Caco-2 (cell line): ENCODE data around the gene CDH11. TPM values are rescaled to one million over a fixed set of nuclear protein-coding genes. Genes with fewer than 3 reads are reported as not detected.

ENCODE experiments used
- BruUV-seq: library from RNA; stranded (reverse); fragments of 400-500 nt; replicated peaks from 2 replicates; lab custom pipeline; 2021; lab: Mats Ljungman, UMichigan
- CTCF ChIA-PET: fragments of 300-600 bp; sonication (Branson Sonifier 250); formaldehyde crosslinking; loops from one replicate; lab custom pipeline; 2022; ENCODE audit warnings: antibody characterized with exemption; lab: Charles Lee
- POLR2A ChIA-PET: fragments of 300-600 bp; sonication (Branson Sonifier 250); formaldehyde crosslinking; loops from one replicate; lab custom pipeline; 2022; ENCODE audit warnings: antibody characterized with exemption; lab: Charles Lee
- DNase-seq, 2 experiments: peaks; one replicate each; pipeline versions ENCODE4 v3.0.0 to v3.0.0-alpha.2; 2020 to 2022
- H3K27me3 ChIP-seq: replicated peaks from 2 replicates; pipeline ENCODE4 v1.6.0; 2011; ENCODE audit warnings: low read length; ENCODE audit not compliant: control insufficient read depth, insufficient read depth
- H3K36me3 ChIP-seq: 2 replicates; pipeline ENCODE4 v1.5.1; 2011; ENCODE audit warnings: low read length; ENCODE audit not compliant: control insufficient read depth, insufficient read depth
- H3K4me1 ChIP-seq: fragments of 250-450 bp; sonication (Bioruptor Pico); 2 replicates; pipeline ENCODE4 v1.5.1; 2020; ENCODE audit warnings: mild to moderate bottlenecking
- H3K4me3 ChIP-seq: 2 replicates; pipeline ENCODE4 v1.5.1; 2011; ENCODE audit warnings: low read depth, mild to moderate bottlenecking, control low read depth, low read length
- H3K9me3 ChIP-seq: fragments of 250-450 bp; sonication (Bioruptor Pico); 2 replicates; pipeline ENCODE4 v1.5.1; 2020; ENCODE audit warnings: mild to moderate bottlenecking, moderate library complexity
- H3K27ac Mint-ChIP-seq: one replicate; pipeline ENCODE4 v1.8.0; 2022; ENCODE audit warnings: mixed read lengths; ENCODE audit not compliant: unreplicated experiment
- H3K27me3 Mint-ChIP-seq: one replicate; pipeline ENCODE4 v1.8.0; 2022; ENCODE audit warnings: mixed read lengths; ENCODE audit not compliant: insufficient read depth, unreplicated experiment
- H3K36me3 Mint-ChIP-seq: one replicate; pipeline ENCODE4 v1.8.0; 2022; ENCODE audit warnings: mild to moderate bottlenecking, mixed read lengths; ENCODE audit not compliant: insufficient read depth, unreplicated experiment
- H3K4me1 Mint-ChIP-seq: one replicate; pipeline ENCODE4 v1.8.0; 2022; ENCODE audit warnings: low read depth, mixed read lengths; ENCODE audit not compliant: unreplicated experiment
- H3K4me3 Mint-ChIP-seq: one replicate; pipeline ENCODE4 v1.8.0; 2022; ENCODE audit warnings: mild to moderate bottlenecking, moderate library complexity, mixed read lengths; ENCODE audit not compliant: unreplicated experiment
- H3K9me3 Mint-ChIP-seq: one replicate; pipeline ENCODE4 v1.8.0; 2022; ENCODE audit warnings: mixed read lengths; ENCODE audit not compliant: unreplicated experiment
- intact Hi-C: fragments of 100-400 bp; cut with micrococcal nuclease; formaldehyde crosslinking; loops from one replicate; pipeline ENCODE4 v1.10.0; 2022; ENCODE audit not compliant: unreplicated experiment
- total RNA-seq: library from RNA; stranded (reverse); gene quantifications from 2 replicates; pipeline ENCODE4 v1.2.3, GENCODE V29; 2022
- TF ChIP-seq, protein P1 (sequence below), 2 experiments: fragments of 200-600 bp in 1 of 2; IDR thresholded peaks; 1 replicate in 1 of 2; 2 replicates in 1 of 2; pipeline versions ENCODE4 v1.5.1 to v1.8.0; 2011 to 2022; ENCODE audit warnings: antibody characterized with exemption in 1 of 2, control low read depth in 1 of 2, inconsistent platforms in 1 of 2, low read depth in 1 of 2, low read length in 1 of 2, mild to moderate bottlenecking in 1 of 2, moderate library complexity in 1 of 2; ENCODE audit not compliant: insufficient read depth in 1 of 2, severe bottlenecking in 1 of 2, unreplicated experiment in 1 of 2

The CDH11 gene
- total RNA-seq, 1 experiment from 2014 or later, result not detected

DNA sequence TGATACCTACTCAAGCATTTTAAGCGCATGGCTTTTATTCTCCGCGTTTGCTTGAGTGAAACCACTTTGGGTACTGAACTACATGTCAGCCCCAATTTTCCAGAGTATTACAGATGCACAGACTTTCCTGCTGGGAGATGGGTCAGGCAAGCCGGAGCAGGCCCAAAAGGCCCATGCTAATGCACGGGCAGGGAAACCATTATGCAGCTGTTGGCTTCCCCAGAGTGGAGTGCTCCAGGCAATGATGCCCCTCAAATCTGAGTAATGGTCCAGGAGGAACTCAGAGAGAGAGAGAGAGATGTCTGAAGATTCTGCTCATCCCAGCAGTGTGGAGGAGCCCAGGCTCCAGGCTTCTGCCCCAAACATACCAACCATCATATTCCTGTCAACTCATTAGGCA is 80.2 kb downstream of the CDH11 start:
- Mint-ChIP-seq H3K27ac (no peak overlapping the region), H3K27me3 (peaks cover 2% of the 10 kb centered on the region), H3K9me3 (no peaks in the 10 kb centered on the region), H3K4me3 (no peak overlapping the region), H3K36me3 (no peaks in the 10 kb centered on the region), H3K4me1 (no peaks in the 10 kb centered on the region)
- ChIA-PET CTCF (no interaction called here), POLR2A (no interaction called here)
- Histone ChIP-seq H3K4me1 (no peaks in the 10 kb centered on the region), H3K27me3 (no peaks in the 10 kb centered on the region), H3K36me3 (no peaks in the 10 kb centered on the region), H3K4me3 (no peak overlapping the region), H3K9me3 (no peaks in the 10 kb centered on the region; the same call in 1 of the 2 replicates)
- BruUV-seq, result no TSS peak
- TF ChIP-seq, protein P1, sequence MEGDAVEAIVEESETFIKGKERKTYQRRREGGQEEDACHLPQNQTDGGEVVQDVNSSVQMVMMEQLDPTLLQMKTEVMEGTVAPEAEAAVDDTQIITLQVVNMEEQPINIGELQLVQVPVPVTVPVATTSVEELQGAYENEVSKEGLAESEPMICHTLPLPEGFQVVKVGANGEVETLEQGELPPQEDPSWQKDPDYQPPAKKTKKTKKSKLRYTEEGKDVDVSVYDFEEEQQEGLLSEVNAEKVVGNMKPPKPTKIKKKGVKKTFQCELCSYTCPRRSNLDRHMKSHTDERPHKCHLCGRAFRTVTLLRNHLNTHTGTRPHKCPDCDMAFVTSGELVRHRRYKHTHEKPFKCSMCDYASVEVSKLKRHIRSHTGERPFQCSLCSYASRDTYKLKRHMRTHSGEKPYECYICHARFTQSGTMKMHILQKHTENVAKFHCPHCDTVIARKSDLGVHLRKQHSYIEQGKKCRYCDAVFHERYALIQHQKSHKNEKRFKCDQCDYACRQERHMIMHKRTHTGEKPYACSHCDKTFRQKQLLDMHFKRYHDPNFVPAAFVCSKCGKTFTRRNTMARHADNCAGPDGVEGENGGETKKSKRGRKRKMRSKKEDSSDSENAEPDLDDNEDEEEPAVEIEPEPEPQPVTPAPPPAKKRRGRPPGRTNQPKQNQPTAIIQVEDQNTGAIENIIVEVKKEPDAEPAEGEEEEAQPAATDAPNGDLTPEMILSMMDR (IDR thresholded peaks at IDR 0.05; ENCODE audit: insufficient read depth in 1 of 2, low read depth in 1 of 2, low read length in 1 of 2, severe bottlenecking in 1 of 2, unreplicated experiment in 1 of 2), result no peak
- no peak for DNase-seq
- intact Hi-C loops, result no loop called here

DNA sequence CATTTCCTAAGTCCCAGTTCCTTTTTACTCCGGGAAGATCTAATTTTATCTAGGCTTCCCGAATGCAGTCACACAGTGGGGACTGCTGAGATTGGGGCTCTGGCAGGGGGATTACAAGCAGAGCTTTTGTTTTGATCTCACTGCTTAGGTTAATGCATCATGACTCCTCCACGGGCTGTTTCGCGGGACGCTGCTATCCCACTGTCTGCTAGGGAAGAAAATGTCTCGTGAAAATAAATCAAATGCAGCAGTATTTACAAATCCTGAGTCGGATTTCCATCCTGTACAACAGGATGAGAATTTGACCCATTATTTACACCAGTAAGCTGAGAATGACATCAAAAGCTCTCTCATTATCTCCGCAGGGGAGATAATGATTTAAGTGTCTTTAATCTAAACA is 83.8 kb downstream of the CDH11 start:
- H3K36me3 Mint-ChIP-seq, result no peaks in the 10 kb centered on the region
- ChIA-PET POLR2A (no interaction called here), CTCF (no interaction called here)
- H3K9me3 Mint-ChIP-seq, result no peaks in the 10 kb centered on the region
- Histone ChIP-seq H3K4me3 (no peak overlapping the region), H3K4me1 (no peaks in the 10 kb centered on the region), H3K27me3 (no peaks in the 10 kb centered on the region), H3K9me3 (no peaks in the 10 kb centered on the region; the same call in 1 of the 2 replicates), H3K36me3 (no peaks in the 10 kb centered on the region)
- intact Hi-C loops, result no loop called here
- BruUV-seq, result no TSS peak
- no peak overlapping the region for H3K27ac Mint-ChIP-seq
- TF ChIP-seq, protein P1 (IDR thresholded peaks at IDR 0.05; ENCODE audit: insufficient read depth in 1 of 2, low read depth in 1 of 2, low read length in 1 of 2, severe bottlenecking in 1 of 2, unreplicated experiment in 1 of 2), result no peak
- no peak overlapping the region for H3K4me3 Mint-ChIP-seq
- no peak for DNase-seq
- no peaks in the 10 kb centered on the region for H3K4me1 Mint-ChIP-seq
- H3K27me3 Mint-ChIP-seq, result peaks cover 1% of the 10 kb centered on the region

DNA sequence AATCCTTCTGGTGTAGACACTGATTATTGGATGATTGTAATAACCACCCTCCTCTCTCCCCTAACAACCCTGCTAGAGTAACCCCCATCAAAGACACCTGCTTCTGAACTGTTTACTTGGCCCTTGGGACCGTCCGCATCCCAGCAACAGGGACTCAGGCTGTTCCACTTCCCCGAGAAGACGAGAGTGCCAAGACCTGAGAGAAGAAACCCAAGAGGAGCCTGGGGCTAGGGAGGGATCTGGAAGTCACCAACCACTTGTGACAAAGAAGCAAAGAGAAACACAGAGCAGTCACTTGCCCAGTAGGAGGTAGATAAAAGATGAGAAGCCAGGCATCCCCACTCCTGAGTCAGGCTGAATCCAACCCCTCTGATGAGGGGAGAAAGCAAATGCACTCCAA is 84.3 kb downstream of the CDH11 start:
- H3K4me1 ChIP-seq, result no peaks in the 10 kb centered on the region
- no peaks in the 10 kb centered on the region for H3K36me3 ChIP-seq
- TF ChIP-seq, protein P1 (IDR thresholded peaks at IDR 0.05; ENCODE audit: insufficient read depth in 1 of 2, low read depth in 1 of 2, low read length in 1 of 2, severe bottlenecking in 1 of 2, unreplicated experiment in 1 of 2), result no peak
- Mint-ChIP-seq H3K4me3 (no peak overlapping the region), H3K36me3 (no peaks in the 10 kb centered on the region), H3K27ac (no peak overlapping the region), H3K4me1 (no peaks in the 10 kb centered on the region), H3K27me3 (no peaks in the 10 kb centered on the region), H3K9me3 (no peaks in the 10 kb centered on the region)
- CTCF ChIA-PET, result no interaction called here
- intact Hi-C loops, result no loop called here
- H3K4me3 ChIP-seq, result no peak overlapping the region
- DNase-seq, result no peak
- no TSS peak for BruUV-seq
- H3K27me3 ChIP-seq, result no peaks in the 10 kb centered on the region
- POLR2A ChIA-PET, result no interaction called here
- no peaks in the 10 kb centered on the region; the same call in 1 of the 2 replicates for H3K9me3 ChIP-seq
